Stimulated activated naive CD8-positive, alpha-beta T cell treated with anti-CD3 and anti-CD28 coated beads, Interleukin-15, amount 100 ng/mL, for 72 hours (primary cell): ENCODE data around the gene PEX14.

Experiments
- ATAC-seq: fragments of 150-1000 bp; cut with Tn5 transposase; 2 replicates; pipeline ENCODE4 v1.10.0; 2021; ENCODE audit warnings: mild to moderate bottlenecking, moderate library complexity
- DNase-seq, 2 donors: peaks; one replicate each; pipeline ENCODE4 v3.0.0; 2021 to 2022
- H3K27ac Mint-ChIP-seq, 2 donors: one replicate each; pipeline ENCODE4 v1.8.0; 2022; ENCODE audit warnings: mild to moderate bottlenecking in 2 of 2, mixed read lengths in 2 of 2, moderate library complexity in 2 of 2
- H3K27me3 Mint-ChIP-seq: one replicate; pipeline ENCODE4 v1.8.0; 2022; ENCODE audit warnings: mixed read lengths
- H3K4me1 Mint-ChIP-seq: one replicate; pipeline ENCODE4 v1.8.0; 2022; ENCODE audit warnings: mild to moderate bottlenecking, mixed read lengths
- H3K4me3 Mint-ChIP-seq, 2 donors: one replicate each; pipeline ENCODE4 v1.8.0; 2022; ENCODE audit warnings: mild to moderate bottlenecking in 2 of 2, mixed read lengths in 2 of 2, moderate library complexity in 1 of 2
- H3K9me3 Mint-ChIP-seq, 2 donors: one replicate each; pipeline ENCODE4 v1.8.0; 2022; ENCODE audit warnings: mixed read lengths in 2 of 2

Gene PEX14

DNA sequence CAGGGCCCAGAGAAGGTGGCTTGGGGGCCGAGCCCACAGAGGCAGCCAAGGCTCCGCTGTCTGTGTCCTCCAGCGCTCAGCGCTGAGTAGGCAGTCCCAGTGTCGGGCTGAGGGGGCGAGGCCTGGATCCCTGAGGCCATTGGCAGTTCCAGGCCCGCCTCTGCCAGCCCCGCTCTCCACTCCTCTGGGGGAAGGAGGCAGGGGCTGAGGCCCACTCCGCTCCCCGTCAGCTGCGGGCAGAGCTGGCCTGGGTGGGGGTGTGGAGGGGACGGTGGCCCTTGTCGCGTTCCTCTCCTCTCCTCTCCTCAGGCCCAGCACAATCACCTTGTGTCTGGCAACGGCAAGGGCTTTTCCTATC, 188.9 kb downstream of the PEX14 start:
- no peak for ATAC-seq
- Mint-ChIP-seq H3K27ac (no peak overlapping the region), H3K27me3 (no peaks in the 10 kb centered on the region), H3K9me3 (no peaks in the 10 kb centered on the region), H3K4me3 (no peak overlapping the region), H3K4me1 (no peaks in the 10 kb centered on the region)
- no peak for DNase-seq

DNA sequence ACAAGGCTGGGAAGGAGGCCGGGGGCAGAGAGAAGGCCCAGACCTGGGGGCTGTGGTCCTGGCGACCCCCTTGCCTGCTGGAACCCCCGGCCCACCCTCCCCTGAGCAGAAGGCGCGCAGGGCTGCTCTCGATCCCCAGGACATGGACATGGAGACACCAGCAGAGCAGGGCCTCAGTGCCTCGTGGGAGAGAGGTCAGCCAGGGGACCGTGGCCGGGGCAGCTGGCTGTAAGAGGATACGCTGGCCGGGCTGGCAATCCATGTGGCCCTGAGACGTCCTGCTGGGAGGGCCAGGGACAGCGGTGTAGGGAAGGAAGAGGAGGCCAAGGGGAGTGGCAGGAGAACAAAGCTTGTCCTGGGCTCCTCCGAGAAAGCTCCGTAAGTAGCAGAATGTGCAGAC, 189.5 kb downstream of the PEX14 start:
- no peaks in the 10 kb centered on the region for H3K27me3 Mint-ChIP-seq
- H3K9me3 Mint-ChIP-seq = no peaks in the 10 kb centered on the region
- no peak overlapping the region for H3K4me3 Mint-ChIP-seq
- no peak for DNase-seq
- no peaks in the 10 kb centered on the region for H3K4me1 Mint-ChIP-seq
- no peak for ATAC-seq
- no peak overlapping the region for H3K27ac Mint-ChIP-seq

DNA sequence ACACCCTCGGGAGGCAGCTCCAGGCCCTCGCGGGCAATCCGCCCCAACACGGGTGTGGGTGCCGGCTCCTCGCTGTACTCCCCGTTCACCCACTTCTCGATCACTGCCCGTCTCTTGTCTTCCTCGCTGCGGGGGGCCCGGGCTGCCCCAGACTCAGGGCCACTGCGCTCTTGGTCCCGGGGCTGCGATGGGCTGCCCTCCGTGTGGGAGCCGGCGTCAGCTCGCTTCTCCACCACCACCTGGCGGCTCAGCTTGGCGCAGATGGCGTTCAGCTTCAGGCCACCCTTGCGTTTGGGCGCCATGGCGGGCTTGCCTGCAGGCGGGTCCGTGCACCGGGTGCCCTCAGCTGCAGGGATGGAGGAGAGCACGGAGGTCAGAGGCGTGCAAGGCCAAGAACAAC, 190.5 kb downstream of the PEX14 start:
- DNase-seq = no peak
- H3K9me3 Mint-ChIP-seq = no peaks in the 10 kb centered on the region
- H3K4me3 Mint-ChIP-seq = no peak overlapping the region
- H3K4me1 Mint-ChIP-seq = no peaks in the 10 kb centered on the region
- H3K27ac Mint-ChIP-seq = no peak overlapping the region
- no peak for ATAC-seq
- no peaks in the 10 kb centered on the region for H3K27me3 Mint-ChIP-seq

DNA sequence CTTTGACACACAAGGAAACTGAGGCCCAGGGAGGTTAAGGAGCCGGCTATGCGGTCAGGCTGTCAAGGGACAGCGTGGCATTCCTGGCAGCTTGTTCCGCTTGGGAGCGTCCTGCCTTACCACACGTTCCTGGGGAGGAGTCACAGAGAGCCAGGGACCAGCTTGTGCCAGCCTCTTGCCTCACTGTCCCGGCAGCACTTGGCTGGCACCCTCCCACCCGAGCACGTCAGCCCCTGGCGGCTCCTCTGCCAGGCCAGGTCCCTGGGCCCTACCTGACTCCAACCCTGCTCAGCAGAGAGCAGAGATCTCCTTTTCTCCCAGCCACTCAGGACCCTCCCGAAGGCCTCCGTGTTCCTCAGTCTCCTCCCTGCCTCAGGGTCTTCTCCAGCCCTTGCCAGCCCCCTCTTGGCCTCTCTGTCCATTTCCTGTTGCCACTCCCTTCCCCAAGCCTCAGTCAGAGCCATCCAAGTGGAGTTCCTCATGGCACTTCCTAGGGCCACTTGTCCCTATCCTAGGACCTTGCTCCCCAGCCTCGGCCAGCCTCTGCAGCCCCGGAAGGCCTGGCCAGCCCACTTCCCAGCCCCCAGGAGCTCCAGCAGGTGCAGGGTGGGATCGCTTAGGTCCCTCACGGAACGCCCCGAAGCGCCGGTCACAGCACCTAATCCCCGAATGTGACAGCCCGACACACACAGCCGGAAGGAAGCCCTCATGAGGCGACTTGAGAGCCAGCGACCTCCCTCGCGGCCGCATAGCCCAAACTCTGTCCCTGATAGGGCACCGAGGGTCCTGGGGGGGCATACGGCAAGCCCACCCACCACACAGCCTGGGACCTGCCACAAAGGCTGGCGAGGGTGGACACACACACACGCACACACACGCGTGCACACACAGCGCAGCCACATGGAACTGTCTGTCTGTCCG, 191.4 kb downstream of the PEX14 start:
- ATAC-seq (no peak), DNase-seq (no peak)
- H3K9me3 Mint-ChIP-seq = no peaks in the 10 kb centered on the region
- no peak overlapping the region for H3K4me3 Mint-ChIP-seq
- no peaks in the 10 kb centered on the region for H3K4me1 Mint-ChIP-seq
- H3K27ac Mint-ChIP-seq = peak overlapping the region in 1 of 2 donors; percentile 22
- H3K27me3 Mint-ChIP-seq = no peaks in the 10 kb centered on the region

DNA sequence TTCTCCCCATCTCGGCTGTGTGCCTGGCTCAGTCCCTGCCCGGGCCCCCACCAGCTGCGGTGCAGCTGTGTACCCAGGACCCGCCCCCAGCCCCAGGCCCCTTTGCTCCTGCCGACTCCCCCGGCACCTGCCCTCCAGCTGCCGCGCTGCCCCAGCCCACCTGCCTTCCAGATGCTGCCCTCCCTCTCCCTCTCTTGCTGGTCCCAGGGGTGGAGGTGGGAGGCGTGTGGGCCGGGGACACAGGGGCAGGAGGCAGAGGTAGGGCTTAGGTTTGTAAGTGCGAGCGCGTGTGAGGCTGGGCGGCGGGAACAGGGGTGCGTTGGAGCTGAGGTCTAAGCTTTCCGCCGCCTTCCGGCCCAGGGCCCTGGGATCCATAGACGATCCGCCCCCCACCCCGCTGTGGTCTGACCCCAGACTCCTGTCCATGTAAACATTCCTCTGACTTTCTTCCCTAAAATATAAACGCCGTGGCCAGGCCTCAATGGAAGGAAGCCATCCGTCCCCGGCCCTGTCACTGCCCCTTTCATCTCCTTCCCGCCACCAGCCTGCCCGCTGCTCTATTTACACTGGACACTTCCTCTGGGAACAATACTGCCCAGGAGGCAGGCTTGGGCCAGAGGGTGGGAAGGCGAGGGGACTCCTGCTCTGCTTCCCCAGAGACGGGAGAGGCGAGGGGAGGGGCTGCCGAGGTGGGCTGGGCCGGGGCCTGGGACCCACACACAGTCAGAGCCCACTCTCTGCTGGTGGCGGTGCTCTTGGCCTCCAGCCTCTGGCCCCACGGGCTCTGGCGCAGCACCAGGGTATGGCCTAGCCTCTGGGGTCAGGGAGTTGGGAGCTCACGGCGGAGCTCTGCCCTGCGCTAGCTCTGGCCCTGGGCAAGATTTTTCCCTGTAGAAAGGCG, 193.4 kb downstream of the PEX14 start:
- DNase-seq = no peak
- no peak for ATAC-seq
- no peak overlapping the region for H3K4me3 Mint-ChIP-seq
- no peaks in the 10 kb centered on the region for H3K4me1 Mint-ChIP-seq
- no peak overlapping the region for H3K27ac Mint-ChIP-seq
- H3K9me3 Mint-ChIP-seq = no peaks in the 10 kb centered on the region
- H3K27me3 Mint-ChIP-seq = no peaks in the 10 kb centered on the region

DNA sequence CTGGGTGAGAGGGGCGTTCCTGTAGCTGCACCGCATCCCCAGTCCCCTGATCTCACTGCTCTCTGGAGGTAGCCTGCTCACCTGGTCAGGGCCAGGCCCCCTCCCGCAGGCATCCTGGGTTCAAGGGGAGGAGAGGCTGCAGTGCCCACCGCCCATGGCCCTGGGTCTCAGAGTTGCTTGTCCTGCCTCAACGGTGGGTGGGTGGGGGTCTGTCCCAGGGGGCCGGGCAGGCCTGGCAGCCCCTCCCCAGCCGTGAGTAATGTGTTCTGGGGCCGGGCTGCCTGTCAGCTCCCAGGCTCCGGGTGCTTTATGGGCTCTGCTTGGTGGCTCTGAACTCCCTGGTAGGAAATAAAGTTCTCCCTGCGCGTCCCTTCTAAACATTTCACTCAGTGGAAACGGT, 194.8 kb downstream of the PEX14 start:
- no peak for ATAC-seq
- no peak overlapping the region for H3K27ac Mint-ChIP-seq
- DNase-seq = no peak
- H3K27me3 Mint-ChIP-seq = no peaks in the 10 kb centered on the region
- H3K9me3 Mint-ChIP-seq = no peaks in the 10 kb centered on the region
- H3K4me1 Mint-ChIP-seq = no peaks in the 10 kb centered on the region
- H3K4me3 Mint-ChIP-seq = no peak overlapping the region

DNA sequence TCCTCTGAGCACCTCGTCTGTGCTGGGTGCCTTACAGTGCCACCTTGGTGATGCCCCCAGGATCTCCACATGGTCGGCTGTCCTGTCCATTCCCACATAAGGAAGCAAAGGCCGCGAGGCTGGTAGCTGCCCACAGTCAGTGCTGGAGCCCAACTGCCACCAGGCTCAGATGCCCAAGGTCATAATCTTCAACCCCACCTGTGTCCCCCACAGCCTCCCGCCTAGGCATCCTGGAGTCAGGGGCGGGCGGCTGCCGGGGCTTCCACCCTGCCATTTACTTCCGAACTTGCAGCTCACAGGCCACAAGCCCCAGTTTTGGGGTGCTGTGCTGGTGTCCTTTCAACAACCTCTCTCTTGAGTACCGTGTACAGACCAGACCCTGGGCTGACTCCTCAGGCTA, 195.4 kb downstream of the PEX14 start:
- Mint-ChIP-seq H3K9me3 (no peaks in the 10 kb centered on the region), H3K27ac (no peak overlapping the region), H3K4me1 (no peaks in the 10 kb centered on the region), H3K27me3 (no peaks in the 10 kb centered on the region), H3K4me3 (no peak overlapping the region)
- DNase-seq = no peak
- no peak for ATAC-seq

DNA sequence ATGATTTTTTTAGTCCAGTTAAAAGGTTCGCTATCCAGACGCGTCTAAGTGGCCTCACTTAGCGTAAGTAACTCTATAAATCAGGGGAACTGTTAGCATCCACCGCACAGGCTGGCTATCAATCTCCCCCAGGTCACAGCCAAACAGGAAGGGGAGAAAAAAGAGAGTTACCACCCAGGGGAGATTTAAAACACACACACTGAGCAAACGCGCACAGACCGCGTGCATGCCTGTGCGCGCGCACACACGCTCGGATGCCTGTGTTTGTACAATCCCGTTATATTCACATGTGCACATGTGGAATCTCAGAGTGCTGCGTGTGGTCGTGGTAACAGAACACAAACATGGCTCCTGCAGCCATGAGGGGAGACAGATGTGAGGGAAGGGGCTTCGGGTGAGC, 196.3 kb downstream of the PEX14 start:
- H3K27me3 Mint-ChIP-seq = no peaks in the 10 kb centered on the region
- no peak overlapping the region for H3K4me3 Mint-ChIP-seq
- H3K9me3 Mint-ChIP-seq = no peaks in the 10 kb centered on the region
- ATAC-seq (no peak), DNase-seq (no peak)
- no peak overlapping the region for H3K27ac Mint-ChIP-seq
- peaks cover 1% of the 10 kb centered on the region for H3K4me1 Mint-ChIP-seq

DNA sequence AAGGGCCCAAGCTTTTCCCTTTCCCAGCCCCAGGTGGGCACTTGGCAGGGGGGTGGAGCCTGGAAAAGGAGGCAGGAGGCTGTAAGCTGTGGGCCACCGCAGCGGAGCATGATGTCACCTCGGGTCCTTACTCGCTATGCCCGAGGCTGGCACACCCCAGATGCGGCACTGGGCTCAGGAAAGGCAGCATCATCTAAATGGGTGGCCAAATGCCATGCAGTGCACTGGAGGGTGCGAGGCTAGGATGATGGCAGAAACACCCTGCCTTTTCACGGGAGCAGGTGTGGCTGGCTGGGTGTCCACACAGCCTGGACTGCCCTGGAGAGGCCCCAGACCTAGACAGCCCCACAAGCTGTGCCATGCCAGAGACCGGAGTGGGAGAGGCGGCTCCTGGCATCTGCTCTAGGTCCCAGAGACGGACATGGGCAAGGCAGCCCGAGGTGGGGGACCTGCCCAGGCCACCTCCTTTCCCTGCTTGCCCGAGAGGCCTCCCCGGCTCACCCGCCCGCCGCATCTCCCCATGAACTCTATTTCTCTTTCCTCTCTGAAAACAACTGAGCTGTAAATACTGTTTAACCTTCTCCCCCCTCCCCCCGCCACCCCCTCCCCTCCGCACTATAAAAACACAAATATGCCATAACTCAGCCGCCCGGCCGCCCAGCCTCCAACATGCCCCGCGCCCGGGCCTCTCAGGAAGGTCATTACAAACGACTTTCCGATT, 197.0 kb downstream of the PEX14 start:
- Mint-ChIP-seq H3K27ac (no peak overlapping the region), H3K4me3 (no peak overlapping the region), H3K4me1 (peaks cover 8% of the 10 kb centered on the region), H3K27me3 (no peaks in the 10 kb centered on the region), H3K9me3 (no peaks in the 10 kb centered on the region)
- no peak for DNase-seq
- ATAC-seq = no peak

DNA sequence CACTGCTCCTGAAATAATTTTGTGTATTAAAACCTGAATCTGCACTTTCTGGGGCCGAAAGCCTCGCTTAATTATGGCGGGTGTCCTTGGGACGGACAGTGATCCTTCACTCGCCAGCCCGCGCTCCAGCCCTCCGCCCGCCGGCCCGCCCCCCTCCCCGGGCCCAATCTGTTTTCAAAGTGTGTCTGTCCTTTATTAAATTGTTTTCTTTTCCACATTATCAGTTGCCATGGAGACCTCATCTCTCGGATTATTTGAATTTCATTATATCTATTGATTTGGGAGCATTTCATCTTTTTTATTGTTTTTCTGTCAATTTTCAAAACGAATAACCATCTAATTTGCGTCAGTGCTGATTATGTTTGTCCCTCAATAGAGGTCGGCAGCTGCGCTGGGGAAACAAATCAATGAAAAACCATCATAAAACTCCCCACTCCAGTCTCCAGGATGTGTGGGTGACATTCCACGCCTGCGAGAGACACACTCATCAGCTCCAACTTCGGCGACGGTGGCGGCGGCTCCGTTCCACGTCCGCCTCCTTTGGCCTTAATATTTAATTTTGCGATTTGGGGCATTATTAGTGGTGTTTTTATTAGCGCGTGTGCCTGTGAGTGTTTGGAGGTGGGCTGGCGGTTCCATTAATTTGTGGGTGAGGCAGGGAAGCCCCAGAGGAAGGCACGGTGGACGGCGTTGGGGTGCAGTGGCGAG, 197.7 kb downstream of the PEX14 start:
- Mint-ChIP-seq H3K4me1 (peaks cover 13% of the 10 kb centered on the region), H3K4me3 (no peak overlapping the region), H3K27ac (no peak overlapping the region), H3K9me3 (no peaks in the 10 kb centered on the region), H3K27me3 (no peaks in the 10 kb centered on the region)
- no peak for ATAC-seq
- no peak for DNase-seq

DNA sequence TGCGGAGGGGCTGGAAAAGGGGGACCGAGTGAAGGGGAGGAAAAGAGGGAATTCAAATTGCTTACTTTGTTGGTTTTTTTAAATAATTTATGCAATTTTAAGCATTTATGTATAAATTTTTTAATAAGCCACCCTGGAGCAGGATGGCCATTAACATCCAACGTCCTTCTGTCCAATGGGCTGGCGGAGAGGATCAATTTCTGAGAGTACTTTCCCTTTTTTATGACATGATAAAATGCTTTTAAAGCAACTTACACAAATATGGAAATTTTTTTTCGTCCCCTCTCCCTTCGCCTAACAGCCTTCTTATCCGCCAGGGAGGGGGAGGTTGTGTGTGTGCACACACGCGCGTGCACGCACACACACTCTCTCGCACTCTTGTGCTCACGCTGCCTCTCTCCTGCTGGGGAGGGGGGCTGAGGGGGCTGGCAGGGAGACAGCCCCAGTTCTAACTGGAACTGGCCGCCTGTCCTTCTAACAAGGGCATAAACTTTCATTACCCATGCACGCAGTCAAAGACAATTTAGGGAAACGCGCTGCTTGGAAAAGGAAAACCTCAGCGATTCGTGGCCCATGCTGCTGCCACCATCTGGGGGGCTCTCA, 198.5 kb downstream of the PEX14 start:
- H3K4me1 Mint-ChIP-seq = peaks cover 13% of the 10 kb centered on the region
- no peak for ATAC-seq

DNA sequence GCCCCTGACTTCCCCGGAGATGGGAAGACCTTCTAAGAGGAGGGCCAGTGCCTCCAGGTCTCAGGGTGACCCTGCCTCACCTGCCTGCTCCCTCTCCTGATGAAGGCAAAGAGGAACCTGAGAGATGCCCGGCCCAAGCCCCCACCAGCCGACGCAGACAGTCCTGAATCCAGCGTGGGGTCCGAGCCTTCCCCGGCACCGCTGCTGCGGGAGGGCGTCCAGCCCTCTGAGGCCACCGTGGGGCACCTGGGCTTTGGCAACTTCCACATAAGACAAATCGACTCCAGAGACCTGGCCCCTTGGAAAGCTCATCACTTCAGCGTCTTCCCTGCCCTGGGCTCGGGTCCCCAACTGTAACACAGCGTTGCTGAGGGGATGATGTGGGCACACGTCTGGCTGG, 199.5 kb downstream of the PEX14 start:
- Mint-ChIP-seq H3K27me3 (no peaks in the 10 kb centered on the region), H3K4me1 (peaks cover 14% of the 10 kb centered on the region)

More for the DNA sequence above, 198.5 kb downstream of the PEX14 start:
- H3K9me3 Mint-ChIP-seq = no peaks in the 10 kb centered on the region
- no peaks in the 10 kb centered on the region for H3K27me3 Mint-ChIP-seq
- H3K27ac Mint-ChIP-seq = no peak overlapping the region
- DNase-seq = no peak
- H3K4me3 Mint-ChIP-seq = no peak overlapping the region

DNA sequence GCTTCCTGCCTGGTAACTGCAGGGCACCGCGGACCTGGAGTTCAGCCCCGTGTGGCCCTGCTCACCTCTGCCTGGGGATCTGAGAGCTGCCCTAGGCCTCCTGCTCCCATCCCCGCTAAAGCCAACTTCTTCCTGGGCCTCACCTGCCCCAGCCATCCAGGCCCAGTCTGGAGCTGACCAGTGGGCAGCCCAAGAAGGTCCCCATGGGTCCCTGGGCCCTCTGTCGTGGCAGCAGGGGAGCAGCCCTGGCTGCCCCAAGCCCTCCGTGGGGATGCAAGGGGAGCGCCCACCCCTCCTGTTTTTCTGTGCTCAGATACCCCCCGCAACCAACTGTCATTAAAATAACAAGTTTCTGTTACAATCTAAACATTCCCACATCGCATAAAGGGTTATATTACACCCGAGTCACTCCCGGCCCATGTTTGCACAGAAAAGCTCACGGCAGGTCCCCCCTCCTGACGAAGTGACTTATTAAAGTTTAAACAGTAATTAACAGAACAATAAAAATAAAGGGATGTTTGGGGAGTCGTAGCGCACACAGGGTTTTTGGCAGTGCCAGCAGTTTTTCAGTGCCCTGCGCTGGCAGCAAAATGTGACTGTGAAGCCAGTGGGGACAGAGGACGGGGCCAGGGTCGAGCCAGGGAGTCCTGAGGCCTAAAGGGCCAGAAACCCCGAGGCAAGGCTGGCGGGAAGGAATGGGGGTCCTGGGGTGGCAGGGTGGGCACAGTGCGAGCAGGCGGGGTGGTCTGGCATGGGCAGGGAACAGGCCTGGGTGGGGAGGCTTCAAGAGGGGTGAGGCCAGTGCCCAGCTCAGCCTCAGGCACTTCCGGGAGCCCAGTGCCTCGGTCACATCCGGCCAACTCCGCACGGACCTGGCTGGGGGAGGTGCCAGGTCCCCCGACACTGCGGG, 200.2 kb downstream of the PEX14 start:
- Mint-ChIP-seq H3K4me1 (peaks cover 20% of the 10 kb centered on the region), H3K4me3 (no peak overlapping the region), H3K27me3 (no peaks in the 10 kb centered on the region), H3K27ac (no peak overlapping the region), H3K9me3 (no peaks in the 10 kb centered on the region)
- ATAC-seq = no peak
- DNase-seq = no peak

More for the DNA sequence above, 199.5 kb downstream of the PEX14 start:
- Mint-ChIP-seq H3K4me3 (no peak overlapping the region), H3K9me3 (no peaks in the 10 kb centered on the region), H3K27ac (no peak overlapping the region)
- no peak for DNase-seq
- no peak for ATAC-seq

DNA sequence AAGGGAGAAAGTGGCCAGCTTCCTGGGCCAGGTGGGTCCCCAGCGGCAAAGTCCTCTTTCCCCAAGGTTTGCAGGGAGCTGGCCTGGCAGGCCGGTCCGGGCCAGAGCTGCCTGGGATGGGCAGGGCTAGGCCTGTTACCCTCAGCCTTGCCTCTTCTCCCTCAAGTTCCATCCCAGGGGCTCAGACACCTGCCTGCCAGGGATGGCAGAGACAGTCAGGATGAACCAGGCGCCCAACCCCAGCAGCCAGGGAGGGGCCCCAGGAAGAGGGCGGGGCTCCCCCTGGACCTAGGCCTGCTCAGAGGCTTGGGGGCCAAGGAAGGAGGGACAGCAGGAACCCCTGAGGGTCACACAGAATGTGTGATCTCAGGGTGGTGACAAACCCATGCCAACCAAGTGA, 201.1 kb downstream of the PEX14 start:
- no peak for DNase-seq
- H3K4me3 Mint-ChIP-seq = no peak overlapping the region
- no peak for ATAC-seq
- H3K9me3 Mint-ChIP-seq = no peaks in the 10 kb centered on the region
- no peaks in the 10 kb centered on the region for H3K27me3 Mint-ChIP-seq
- no peak overlapping the region for H3K27ac Mint-ChIP-seq
- peaks cover 20% of the 10 kb centered on the region for H3K4me1 Mint-ChIP-seq
